Endodermal cell (in vitro differentiated cells): ENCODE data around the gene SLC24A2. TPM values are rescaled to one million over a fixed set of nuclear protein-coding genes. Genes with fewer than 3 reads are reported as not detected.

Experiments
- DNase-seq: peaks from one replicate; pipeline ENCODE4 v3.0.0-alpha.2; 2017
- H3K27ac ChIP-seq: 2 replicates; pipeline ENCODE4 v1.5.1; 2013; ENCODE audit warnings: mild to moderate bottlenecking, low read depth, low read length, moderate library complexity
- H3K27me3 ChIP-seq: 2 replicates; pipeline ENCODE4 v1.6.1; 2013; ENCODE audit warnings: mild to moderate bottlenecking, low read length, moderate library complexity; ENCODE audit not compliant: insufficient read depth, control insufficient read depth, poor library complexity, severe bottlenecking
- H3K36me3 ChIP-seq: 2 replicates; pipeline ENCODE4 v1.7.0; 2013; ENCODE audit warnings: mild to moderate bottlenecking, low read length, moderate library complexity; ENCODE audit not compliant: control insufficient read depth, insufficient read depth
- H3K4me1 ChIP-seq: one replicate; pipeline ENCODE4 v1.7.0; 2013; ENCODE audit warnings: low read length; ENCODE audit not compliant: control insufficient read depth, insufficient read depth
- H3K4me3 ChIP-seq: 2 replicates; pipeline ENCODE4 v1.5.1; 2013; ENCODE audit warnings: mild to moderate bottlenecking, low read length, moderate library complexity
- H3K9ac ChIP-seq: 2 replicates; pipeline ENCODE4 v1.6.1; 2013; ENCODE audit warnings: mild to moderate bottlenecking, low read length, moderate library complexity; ENCODE audit not compliant: poor library complexity, severe bottlenecking; ENCODE audit errors: extremely low read depth
- H3K9me3 ChIP-seq: 2 replicates; pipeline ENCODE4 v1.6.1; 2013; ENCODE audit warnings: mild to moderate bottlenecking, low read length, moderate library complexity; ENCODE audit not compliant: control insufficient read depth
- H3K27ac Mint-ChIP-seq: 2 replicates; pipeline ENCODE4 v1.8.0; 2020; ENCODE audit warnings: mixed read lengths
- H3K27me3 Mint-ChIP-seq: 2 replicates; pipeline ENCODE4 v1.8.0; 2021; ENCODE audit warnings: mild to moderate bottlenecking, mixed read lengths; ENCODE audit not compliant: insufficient read depth
- H3K36me3 Mint-ChIP-seq: 2 replicates; pipeline ENCODE4 v1.8.0; 2020; ENCODE audit warnings: low read depth, mixed read lengths
- H3K4me1 Mint-ChIP-seq: 2 replicates; pipeline ENCODE4 v1.8.0; 2020; ENCODE audit warnings: mixed read lengths
- H3K4me3 Mint-ChIP-seq: 2 replicates; pipeline ENCODE4 v1.8.0; 2020; ENCODE audit warnings: mild to moderate bottlenecking, moderate library complexity, mixed read lengths
- H3K9me3 Mint-ChIP-seq: 2 replicates; pipeline ENCODE4 v1.8.0; 2020; ENCODE audit warnings: mild to moderate bottlenecking, mixed read lengths
- CTCF ChIP-seq: fragments of 200-600 bp; sonication (generic); conservative IDR thresholded peaks from 2 replicates; pipeline ENCODE4 v1.5.0; 2021; ENCODE audit warnings: antibody characterized with exemption, mild to moderate bottlenecking
- WGBS, 2 experiments: methylation state at CpG; one replicate each; pipeline versions ENCODE4 v1.1.5 to v1.1.7; 2013; ENCODE audit warnings: missing lambda C conversion rate in 2 of 2, mixed read lengths in 1 of 2; ENCODE audit not compliant: insufficient coverage in 1 of 2, insufficient read length in 1 of 2; 5-methylcytosine and 5-hydroxymethylcytosine counted together
- total RNA-seq, 2 donors: library from RNA; stranded (reverse); fragmentation: NEBNext Ultra II Directional in 1 of 2; extraction: Animal tissue kit (Norgen Biotek cat#: 25700) in 1 of 2; gene quantifications; 2 replicates in 1 of 2; 3 replicates in 1 of 2; pipeline ENCODE4 v1.2.1, GENCODE V29; 2021

The SLC24A2 gene
- total RNA-seq, 2 donors from 2014 or later: 0.48 to 0.82 TPM

GRCh38 chr9:19741178-19741577 lies 47.7 kb downstream of the SLC24A2 start:
- Mint-ChIP-seq H3K27me3 (no peaks in the 10 kb centered on the region), H3K4me1 (peaks cover 5% of the 10 kb centered on the region), H3K36me3 (no peaks in the 10 kb centered on the region), H3K9me3 (no peaks in the 10 kb centered on the region), H3K27ac (no peak overlapping the region), H3K4me3 (no peak overlapping the region)
- no peaks in the 10 kb centered on the region for H3K27me3 ChIP-seq
- no peaks in the 10 kb centered on the region for H3K9me3 ChIP-seq
- no peak overlapping the region for H3K27ac ChIP-seq
- H3K9ac ChIP-seq: no peak overlapping the region
- no peak for TF ChIP-seq CTCF
- H3K4me1 ChIP-seq: no peaks in the 10 kb centered on the region
- DNase-seq: no peak
- 80 to 95% methylated on average over 3 to 4 of the region's 4 CpGs for WGBS, 2 experiments
- no peaks in the 10 kb centered on the region for H3K36me3 ChIP-seq
- H3K4me3 ChIP-seq: no peak overlapping the region
